Epithelial cell of proximal tubule (primary cell): Measurements from ENCODE around the gene GNAT1. TPM values are rescaled to one million over a fixed set of nuclear protein-coding genes. Genes with fewer than 3 reads are reported as not detected.

Source experiments
- DNase-seq: peaks from one replicate; pipeline ENCODE4 v3.0.0-alpha.2; 2011; ENCODE audit warnings: low read depth
- H3K4me3 ChIP-seq: 2 replicates; pipeline ENCODE4 v1.5.1; 2011; ENCODE audit warnings: low read depth, mild to moderate bottlenecking, low read length
- total RNA-seq: library from RNA; depleted of rRNA; stranded (reverse); fragments of >200 nt; gene quantifications from 2 replicates; pipeline ENCODE4 v1.2.3, GENCODE V29; 2015
- TF ChIP-seq, protein P1 (sequence below): conservative IDR thresholded peaks from 2 replicates; pipeline ENCODE4 v1.5.1; 2012; ENCODE audit warnings: low read depth, mild to moderate bottlenecking, low read length

GNAT1 gene
- total RNA-seq, 1 donor from 2014 or later = not detected

DNA sequence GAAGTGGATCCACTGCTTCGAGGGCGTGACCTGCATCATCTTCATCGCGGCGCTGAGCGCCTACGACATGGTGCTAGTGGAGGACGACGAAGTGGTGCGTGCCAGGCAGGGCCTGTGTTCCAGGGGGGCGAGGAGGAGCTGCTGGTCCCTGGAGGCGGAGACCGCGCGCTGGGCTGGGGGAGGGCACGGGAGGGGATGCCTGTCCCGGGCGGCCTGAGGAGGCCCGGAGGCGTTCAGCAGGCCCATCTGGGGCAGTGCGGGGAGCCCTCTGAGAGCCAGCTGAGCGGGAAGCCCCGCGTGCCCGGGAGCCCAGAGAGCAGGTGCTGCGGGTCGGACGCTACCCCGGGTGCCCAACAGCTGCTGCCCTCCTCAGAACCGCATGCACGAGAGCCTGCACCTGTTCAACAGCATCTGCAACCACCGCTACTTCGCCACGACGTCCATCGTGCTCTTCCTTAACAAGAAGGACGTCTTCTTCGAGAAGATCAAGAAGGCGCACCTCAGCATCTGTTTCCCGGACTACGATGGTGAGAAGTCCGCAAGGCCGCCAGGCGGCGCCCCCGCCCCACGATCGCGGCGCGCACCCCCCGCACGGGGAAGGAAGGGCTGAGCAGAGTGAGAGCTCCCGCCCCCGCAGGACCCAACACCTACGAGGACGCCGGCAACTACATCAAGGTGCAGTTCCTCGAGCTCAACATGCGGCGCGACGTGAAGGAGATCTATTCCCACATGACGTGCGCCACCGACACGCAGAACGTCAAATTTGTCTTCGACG is 2.9 kb downstream of the GNAT1 start:
- TF ChIP-seq, protein P1, sequence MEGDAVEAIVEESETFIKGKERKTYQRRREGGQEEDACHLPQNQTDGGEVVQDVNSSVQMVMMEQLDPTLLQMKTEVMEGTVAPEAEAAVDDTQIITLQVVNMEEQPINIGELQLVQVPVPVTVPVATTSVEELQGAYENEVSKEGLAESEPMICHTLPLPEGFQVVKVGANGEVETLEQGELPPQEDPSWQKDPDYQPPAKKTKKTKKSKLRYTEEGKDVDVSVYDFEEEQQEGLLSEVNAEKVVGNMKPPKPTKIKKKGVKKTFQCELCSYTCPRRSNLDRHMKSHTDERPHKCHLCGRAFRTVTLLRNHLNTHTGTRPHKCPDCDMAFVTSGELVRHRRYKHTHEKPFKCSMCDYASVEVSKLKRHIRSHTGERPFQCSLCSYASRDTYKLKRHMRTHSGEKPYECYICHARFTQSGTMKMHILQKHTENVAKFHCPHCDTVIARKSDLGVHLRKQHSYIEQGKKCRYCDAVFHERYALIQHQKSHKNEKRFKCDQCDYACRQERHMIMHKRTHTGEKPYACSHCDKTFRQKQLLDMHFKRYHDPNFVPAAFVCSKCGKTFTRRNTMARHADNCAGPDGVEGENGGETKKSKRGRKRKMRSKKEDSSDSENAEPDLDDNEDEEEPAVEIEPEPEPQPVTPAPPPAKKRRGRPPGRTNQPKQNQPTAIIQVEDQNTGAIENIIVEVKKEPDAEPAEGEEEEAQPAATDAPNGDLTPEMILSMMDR = peak; percentile 83
- H3K4me3 ChIP-seq = no peak overlapping the region
- DNase-seq = no peak

DNA sequence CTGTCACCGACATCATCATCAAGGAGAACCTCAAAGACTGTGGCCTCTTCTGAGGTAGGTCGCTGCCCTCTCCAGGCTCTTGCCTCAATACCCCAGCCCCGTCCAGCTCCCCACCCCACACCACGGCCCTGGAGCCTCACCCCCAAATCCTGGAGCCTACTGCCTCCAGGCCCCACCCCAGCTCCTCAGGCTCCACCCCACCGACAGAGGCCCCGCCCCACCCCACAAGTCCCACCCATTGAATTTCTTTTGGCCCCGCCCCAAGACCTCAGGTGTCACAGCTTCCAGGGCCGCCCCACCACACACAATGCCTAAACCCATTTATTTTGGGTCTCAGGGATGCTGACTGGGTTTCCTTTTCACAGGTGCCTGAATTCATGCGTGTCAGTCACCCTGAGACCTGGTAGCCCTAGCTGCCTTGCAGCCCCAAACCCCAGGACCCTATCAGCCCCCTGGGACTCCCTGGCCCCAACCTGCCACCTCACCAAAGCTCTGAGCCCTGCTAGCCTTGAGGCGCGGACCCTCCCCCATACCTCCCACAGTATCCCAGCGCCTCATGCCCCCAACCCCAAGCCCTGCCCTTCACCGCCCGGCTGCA is 3.6 kb downstream of the GNAT1 start:
- no peak for DNase-seq
- H3K4me3 ChIP-seq = no peak overlapping the region
- TF ChIP-seq, protein P1 = no peak

DNA sequence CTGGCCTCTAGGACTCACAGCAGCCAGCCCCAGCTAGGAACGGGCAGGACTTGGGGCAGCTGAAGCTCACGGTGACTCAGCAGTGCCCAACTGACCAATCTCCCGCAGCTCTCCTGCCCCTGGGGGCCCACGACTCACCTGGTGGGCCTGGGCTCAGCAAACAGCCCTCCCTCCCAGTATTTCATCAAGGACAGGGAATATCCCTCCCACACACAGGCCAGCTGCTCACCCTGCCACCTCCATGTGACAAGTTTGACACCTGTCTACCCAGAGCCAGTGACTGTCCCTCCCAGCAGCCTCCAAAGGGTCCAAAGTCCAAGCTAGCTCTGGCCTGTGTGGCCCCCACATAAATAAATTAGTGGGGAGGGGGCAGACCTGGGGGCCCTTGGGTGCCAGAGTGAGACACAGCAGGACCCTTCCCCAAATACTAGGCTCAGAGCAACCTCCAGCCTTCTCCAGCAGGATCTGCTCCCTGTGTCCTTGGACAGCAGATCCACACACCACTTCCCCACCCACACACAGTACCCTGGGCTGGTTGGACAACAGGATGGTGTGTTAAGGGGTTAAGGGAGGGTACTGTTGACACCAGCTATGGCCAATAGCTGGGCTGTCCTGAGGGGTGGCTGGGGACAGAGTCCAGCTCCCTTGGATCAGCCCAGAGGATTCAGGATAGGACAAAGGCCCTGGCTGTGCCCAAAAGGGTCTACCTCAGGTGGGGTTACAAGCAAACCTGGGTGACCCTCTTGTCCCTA is 4.3 kb downstream of the GNAT1 start:
- TF ChIP-seq, protein P1 = no peak
- DNase-seq = no peak
- H3K4me3 ChIP-seq = no peak overlapping the region

DNA sequence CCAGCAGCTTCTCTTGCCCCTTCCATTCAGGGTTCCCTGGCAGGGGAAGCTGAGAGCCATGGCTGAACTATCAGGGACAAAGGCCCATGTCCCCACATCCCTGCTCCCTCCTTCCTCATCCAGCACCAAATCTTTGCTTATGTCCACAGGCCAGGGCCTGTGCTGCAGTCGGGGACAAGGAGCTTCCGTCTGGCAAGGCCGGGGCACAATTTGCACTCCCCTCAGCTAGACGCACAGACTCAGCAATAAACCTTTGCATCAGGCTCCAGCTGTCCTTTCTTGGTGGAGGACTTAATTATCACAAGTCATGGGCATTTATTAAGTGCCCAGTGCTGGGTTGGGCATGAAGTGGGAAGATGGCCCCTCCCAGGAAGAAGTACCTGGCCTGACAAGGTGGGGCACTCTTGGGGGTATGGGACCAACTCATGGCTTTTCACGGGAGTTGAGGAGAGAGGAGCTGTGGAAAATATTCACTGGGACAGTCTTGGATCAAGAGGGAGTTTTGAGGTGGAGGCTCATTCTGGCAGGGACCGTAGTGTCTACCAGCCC is 4.9 kb downstream of the GNAT1 start:
- no peak for DNase-seq
- TF ChIP-seq, protein P1 = no peak
- H3K4me3 ChIP-seq = no peak overlapping the region

DNA sequence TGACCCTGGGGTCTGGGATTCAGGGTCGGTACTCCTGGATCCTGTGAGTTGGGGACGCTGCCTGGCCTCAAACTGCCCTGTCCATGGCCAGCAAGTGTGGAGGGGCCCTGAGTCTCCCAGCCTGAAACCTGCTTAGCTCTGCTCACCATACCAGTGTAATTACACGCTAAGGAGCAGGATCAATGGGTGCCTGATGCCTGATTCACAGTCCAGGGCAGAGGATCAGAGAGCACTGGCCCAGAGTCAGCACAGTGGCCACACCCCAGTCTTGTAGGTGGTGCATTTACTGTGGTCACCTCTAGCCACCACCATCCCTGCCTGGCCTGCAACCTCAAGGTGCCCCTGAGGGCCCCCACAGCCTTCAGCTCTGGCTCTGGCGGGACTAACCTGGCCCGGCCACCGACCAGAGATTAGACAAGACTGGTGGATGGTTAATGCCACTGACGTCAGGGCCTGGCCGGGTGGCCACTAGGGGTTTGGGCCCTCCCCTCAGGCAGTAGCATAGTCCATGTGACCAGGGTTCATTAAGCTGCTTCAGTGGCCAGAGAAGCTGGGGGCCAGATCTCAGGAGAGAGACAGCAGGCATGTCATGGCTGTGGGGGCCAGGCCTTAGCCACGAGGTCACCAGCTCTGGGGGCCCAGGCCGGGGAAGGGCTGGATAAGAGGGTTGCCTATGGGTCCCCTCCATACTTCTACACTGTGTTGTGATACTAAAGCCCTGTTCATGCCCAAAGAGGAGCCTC is 10.3 kb downstream of the GNAT1 start:
- H3K4me3 ChIP-seq = no peak overlapping the region
- DNase-seq = no peak

More for the DNA sequence above, 10.3 kb downstream of the GNAT1 start:
- TF ChIP-seq, protein P1 = peak; percentile 5
